ENCODE measurements around the gene IFI27. TPM values are rescaled to one million over a fixed set of nuclear protein-coding genes. Genes with fewer than 3 reads are reported as not detected.
A peak's percentile ranks its signal among the peaks of the same experiment; 100 is the strongest.

Gene IFI27
- total RNA-seq, 4 donors from 2014 or later: 88.0 to 293 (median 180) TPM

DNA sequence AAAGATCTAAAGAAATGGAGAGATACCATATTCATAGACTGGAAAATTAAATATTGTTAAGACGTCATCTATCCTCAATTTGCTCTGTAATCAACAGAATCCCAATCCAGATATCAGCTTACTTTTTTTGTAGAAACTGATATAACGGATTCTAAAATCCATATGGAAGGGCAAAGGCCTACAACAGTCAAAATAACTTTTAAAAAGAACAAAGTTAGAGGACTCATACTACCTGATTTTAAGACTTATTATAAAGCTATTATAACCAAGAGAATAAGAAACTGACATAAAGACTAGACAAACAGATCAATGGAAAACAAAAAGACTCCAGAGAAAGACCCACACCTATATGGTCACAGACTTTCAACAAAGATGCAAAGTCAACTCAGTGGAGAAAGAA, 35.5 kb upstream of the IFI27 start:
- DNase-seq (ENCODE audit: extremely low spot score): no peak
- Histone ChIP-seq H3K36me3 (peaks cover 0 to 42% (median 15%) of the 10 kb centered on the region in 4 donors), H3K4me1 (peaks cover 41 to 53% (median 43%) of the 10 kb centered on the region in 4 donors), H3K4me3 (no peak overlapping the region), H3K27me3 (no peaks in the 10 kb centered on the region), H3K9me3 (peaks cover 0 to 16% (median 6%) of the 10 kb centered on the region in 4 donors), H3K27ac (replicated peaks in 1 of 4) (no peak overlapping the region)
- 96% methylated on average over 2 of the region's 2 CpGs for WGBS
- TF ChIP-seq, protein P1, sequence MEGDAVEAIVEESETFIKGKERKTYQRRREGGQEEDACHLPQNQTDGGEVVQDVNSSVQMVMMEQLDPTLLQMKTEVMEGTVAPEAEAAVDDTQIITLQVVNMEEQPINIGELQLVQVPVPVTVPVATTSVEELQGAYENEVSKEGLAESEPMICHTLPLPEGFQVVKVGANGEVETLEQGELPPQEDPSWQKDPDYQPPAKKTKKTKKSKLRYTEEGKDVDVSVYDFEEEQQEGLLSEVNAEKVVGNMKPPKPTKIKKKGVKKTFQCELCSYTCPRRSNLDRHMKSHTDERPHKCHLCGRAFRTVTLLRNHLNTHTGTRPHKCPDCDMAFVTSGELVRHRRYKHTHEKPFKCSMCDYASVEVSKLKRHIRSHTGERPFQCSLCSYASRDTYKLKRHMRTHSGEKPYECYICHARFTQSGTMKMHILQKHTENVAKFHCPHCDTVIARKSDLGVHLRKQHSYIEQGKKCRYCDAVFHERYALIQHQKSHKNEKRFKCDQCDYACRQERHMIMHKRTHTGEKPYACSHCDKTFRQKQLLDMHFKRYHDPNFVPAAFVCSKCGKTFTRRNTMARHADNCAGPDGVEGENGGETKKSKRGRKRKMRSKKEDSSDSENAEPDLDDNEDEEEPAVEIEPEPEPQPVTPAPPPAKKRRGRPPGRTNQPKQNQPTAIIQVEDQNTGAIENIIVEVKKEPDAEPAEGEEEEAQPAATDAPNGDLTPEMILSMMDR (IDR thresholded peaks at IDR 0.05): no peak
- TF ChIP-seq EP300 (IDR thresholded peaks at IDR 0.05) (no peak), POLR2A (IDR thresholded peaks at IDR 0.05; ENCODE audit: low read depth) (no peak), POLR2AphosphoS5 (IDR thresholded peaks at IDR 0.05) (no peak)
- intact Hi-C loops (cut with DNase I): loop anchor here (2.0 kb wide), 1 partner anchor 22 kb away; no protein-coding TSS in a partner anchor

DNA sequence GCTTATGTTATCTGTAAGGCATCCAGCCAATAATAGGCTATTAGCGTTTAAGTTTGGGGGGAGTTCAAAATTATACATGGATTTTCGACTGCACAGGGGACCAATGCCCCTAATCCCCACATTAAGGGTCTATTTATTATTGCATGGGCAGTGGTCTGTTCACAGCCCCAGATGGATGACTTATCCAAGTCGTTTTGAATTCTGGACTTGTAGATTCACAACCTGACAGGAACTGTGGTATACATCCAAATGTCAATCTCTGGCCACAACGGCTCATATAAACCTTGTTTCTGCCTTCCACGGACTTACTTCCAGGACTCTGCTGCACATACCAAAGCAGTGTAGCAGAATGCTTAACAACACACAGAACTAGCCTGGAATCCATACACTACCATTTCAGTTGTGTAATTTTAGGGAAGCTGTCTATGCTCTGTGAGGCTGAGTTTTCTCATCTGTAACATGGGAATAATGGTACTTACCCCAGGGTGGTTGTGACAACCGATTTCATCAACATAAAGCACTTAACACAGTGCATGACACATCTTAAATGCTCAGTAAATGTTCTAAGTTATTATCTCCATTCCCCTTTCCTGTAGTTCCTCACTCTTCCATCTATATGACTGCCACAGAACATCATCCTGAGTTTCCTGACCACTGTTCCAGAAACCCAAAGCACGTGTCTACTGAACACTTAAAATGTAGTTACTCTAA, 33.3 kb upstream of the IFI27 start:
- intact Hi-C loops (cut with DNase I): no loop called here
- Histone ChIP-seq H3K36me3 (peaks cover 0 to 42% (median 15%) of the 10 kb centered on the region in 4 donors), H3K27ac (replicated peaks in 1 of 4) (no peak overlapping the region), H3K9me3 (peaks cover 0 to 16% (median 6%) of the 10 kb centered on the region in 4 donors), H3K4me1 (peaks cover 49 to 56% (median 51%) of the 10 kb centered on the region in 4 donors), H3K27me3 (no peaks in the 10 kb centered on the region), H3K4me3 (peak overlapping the region; percentile 78 to 98 (median 91))
- TF ChIP-seq POLR2AphosphoS5 (IDR thresholded peaks at IDR 0.05): no peak
- no peak for TF ChIP-seq EP300 (IDR thresholded peaks at IDR 0.05)
- TF ChIP-seq, protein P1 (IDR thresholded peaks at IDR 0.05): no peak
- TF ChIP-seq POLR2A (IDR thresholded peaks at IDR 0.05; ENCODE audit: low read depth): no peak
- 53% methylated on average over 7 of the region's 7 CpGs for WGBS
- DNase-seq (ENCODE audit: extremely low spot score): no peak

DNA sequence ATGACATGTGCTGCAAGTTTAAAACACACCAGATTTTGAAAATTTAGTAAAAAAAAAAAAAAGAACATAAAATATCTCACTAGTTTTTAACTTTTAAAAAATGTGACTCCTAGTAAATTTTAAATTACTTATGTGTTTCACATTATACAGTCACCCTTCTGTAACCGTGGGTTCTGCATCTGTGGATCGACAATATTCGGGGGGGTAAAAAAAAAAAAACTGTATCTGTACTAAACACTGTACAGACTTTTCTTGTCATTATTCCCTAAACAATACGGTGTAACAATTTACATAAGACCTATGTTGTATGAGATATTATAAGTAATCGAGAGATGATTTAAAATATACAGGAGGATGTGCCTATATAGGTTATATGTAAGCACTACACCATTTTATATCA, 32.7 kb upstream of the IFI27 start:
- intact Hi-C loops (cut with DNase I): no loop called here
- no peak for DNase-seq (ENCODE audit: extremely low spot score)
- TF ChIP-seq POLR2A (IDR thresholded peaks at IDR 0.05; ENCODE audit: low read depth) (no peak), EP300 (IDR thresholded peaks at IDR 0.05) (no peak), POLR2AphosphoS5 (IDR thresholded peaks at IDR 0.05) (no peak)
- TF ChIP-seq, protein P1 (IDR thresholded peaks at IDR 0.05): no peak
- H3K4me3 ChIP-seq: peak overlapping the region; percentile 78 to 98 (median 91)
- no peaks in the 10 kb centered on the region for H3K27me3 ChIP-seq
- H3K4me1 ChIP-seq: peaks cover 49 to 60% (median 53%) of the 10 kb centered on the region in 4 donors
- H3K27ac ChIP-seq (replicated peaks in 1 of 4): no peak overlapping the region
- peaks cover 0 to 42% (median 15%) of the 10 kb centered on the region in 4 donors for H3K36me3 ChIP-seq
- WGBS: 58% methylated on average over 5 of the region's 5 CpGs
- H3K9me3 ChIP-seq: peaks cover 0 to 16% (median 6%) of the 10 kb centered on the region in 4 donors

DNA sequence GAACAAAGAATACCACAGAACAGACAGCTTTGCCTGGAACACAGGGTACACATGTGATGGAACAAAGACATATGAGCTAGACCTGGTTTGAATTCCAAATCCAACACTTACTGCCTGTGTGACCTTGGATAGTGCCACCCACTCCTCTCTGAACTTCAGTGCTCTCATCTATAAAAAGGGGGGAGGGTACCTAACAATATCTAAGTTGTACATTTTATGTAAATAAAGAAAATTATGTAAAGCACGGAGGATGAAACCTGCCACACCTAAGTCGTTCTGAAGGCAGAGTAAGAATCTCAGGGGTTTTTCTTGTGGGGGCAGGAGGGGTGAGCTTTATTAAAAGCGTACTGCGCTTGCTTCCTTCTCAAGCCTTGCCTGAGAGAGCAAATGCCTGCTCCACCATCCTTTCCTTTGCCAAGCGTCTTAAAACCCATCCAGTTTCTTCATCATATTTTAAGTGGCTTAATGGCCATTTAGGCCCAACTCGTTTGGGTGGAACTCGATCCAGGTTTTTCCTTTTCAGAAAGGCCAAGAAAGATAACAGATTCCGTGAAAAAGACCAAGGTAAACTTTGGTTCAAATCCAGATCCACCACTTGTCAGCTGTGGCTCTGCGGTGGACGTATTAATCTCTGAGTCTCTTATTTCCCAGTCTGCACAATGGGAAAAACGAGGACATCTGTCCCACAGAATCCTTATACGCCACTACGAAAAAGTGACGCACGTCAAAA, 30.5 kb upstream of the IFI27 start:
- intact Hi-C loops (cut with DNase I): loop anchor here (5.0 to 10.0 kb wide), 2 partner anchors 47 to 1455 kb away; partner anchors contain the start of genes GLRX5 and IFI27L2
- Histone ChIP-seq H3K4me3 (peak overlapping the region; percentile 78 to 98 (median 91)), H3K36me3 (peaks cover 0 to 35% (median 15%) of the 10 kb centered on the region in 4 donors), H3K9me3 (peaks cover 0 to 6% (median 2%) of the 10 kb centered on the region in 4 donors), H3K27me3 (no peaks in the 10 kb centered on the region), H3K27ac (replicated peaks in 1 of 4) (peak overlapping the region; percentile 94 to 96 (median 95)), H3K4me1 (peaks cover 49 to 60% (median 53%) of the 10 kb centered on the region in 4 donors)
- no peak for DNase-seq (ENCODE audit: extremely low spot score)
- no peak for TF ChIP-seq EP300 (IDR thresholded peaks at IDR 0.05)
- no peak for TF ChIP-seq POLR2A (IDR thresholded peaks at IDR 0.05; ENCODE audit: low read depth)
- TF ChIP-seq, protein P1 (IDR thresholded peaks at IDR 0.05): no peak
- no peak for TF ChIP-seq POLR2AphosphoS5 (IDR thresholded peaks at IDR 0.05)
- under 1% methylated on average over 15 of the region's 15 CpGs for WGBS
